NK-92 (cell line): ENCODE results near the gene ADAMTSL3.
"Not testable (repeated sequence)": the region's sequence is repeated elsewhere in the genome, so short reads cannot be mapped to it uniquely, and the experiment has no call there.

Experiments used
- DNase-seq: peaks from one replicate; lab custom pipeline; 2025; ENCODE audit not compliant: unreplicated experiment; lab: John Stamatoyannopoulos, UW

ADAMTSL3 gene

GRCh38 chr15:84081391-84082168 lies 427.7 kb downstream of the ADAMTSL3 start:
- DNase-seq = no peak

GRCh38 chr15:84082739-84083138 lies 428.8 kb downstream of the ADAMTSL3 start:
- DNase-seq = no peak

- not testable (repeated sequence) for DNase-seq
These were observed 432.1 kb downstream of the ADAMTSL3 start for GRCh38 chr15:84086071-84086470.
